GM19025 (cell line): ENCODE data around the gene CEACAM21.
"Not testable (repeated sequence)": the region's sequence is repeated elsewhere in the genome, so short reads cannot be mapped to it uniquely, and the experiment has no call there.

ENCODE experiments used
- ATAC-seq: cut with Tn5 transposase; IDR thresholded peaks from one replicate; pipeline ENCODE4 v1.9.1; 2021; ENCODE audit warnings: mild to moderate bottlenecking, low read depth, moderate library complexity; ENCODE audit not compliant: unreplicated experiment

CEACAM21 gene

DNA sequence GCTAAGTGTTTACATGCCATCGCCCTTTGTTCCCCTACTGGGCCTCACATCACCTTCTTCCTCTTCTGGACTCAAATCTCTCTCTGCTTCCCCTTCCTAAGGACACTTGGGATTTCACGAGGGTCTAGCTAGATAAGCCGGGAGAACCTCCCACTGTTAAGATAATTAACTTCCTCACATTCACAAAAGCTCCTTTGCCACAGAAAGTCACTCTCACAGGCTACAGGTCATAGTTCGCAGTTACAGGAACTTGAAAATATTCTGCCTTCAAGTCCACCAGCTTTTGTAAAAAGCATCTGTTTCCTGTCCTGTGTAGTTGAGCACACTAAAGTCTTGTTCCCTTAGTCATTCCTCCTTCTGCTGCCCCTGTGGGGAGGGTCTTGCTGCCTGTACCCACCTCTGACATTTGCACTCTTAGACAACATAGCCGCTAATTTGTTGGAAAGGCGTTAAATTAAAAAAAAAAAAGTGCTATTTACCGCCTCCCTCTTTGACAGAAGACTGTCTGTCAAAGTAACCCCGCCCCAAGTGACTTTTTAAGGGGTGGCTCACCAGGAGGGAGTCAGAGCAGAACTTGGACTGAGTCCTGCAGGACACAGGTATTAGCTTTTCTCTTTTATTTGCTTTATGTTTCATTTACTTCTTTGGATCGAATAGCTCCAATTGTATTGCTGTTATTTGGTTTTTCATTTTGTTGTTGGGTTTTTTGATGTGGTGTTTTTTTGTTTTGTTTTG is 26.8 kb upstream of the CEACAM21 start:
- peak; percentile 44 for ATAC-seq

DNA sequence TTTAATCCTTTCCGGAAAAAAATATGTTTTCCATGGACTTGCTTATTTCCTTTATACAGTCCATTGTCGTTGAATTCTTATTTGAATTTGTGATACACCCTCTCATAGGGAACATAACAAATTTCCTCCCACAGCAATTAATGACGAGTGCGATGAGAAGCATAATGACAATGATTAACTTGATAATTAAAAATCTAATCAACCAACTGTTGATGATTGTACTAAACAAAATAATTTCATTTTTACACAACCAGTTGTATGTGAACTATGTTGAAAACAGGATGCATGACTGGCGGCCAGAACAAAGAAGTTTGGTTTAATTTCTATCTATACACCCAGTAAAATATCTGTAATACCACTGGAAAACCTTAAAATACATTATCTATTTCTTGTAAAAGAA is 26.1 kb upstream of the CEACAM21 start:
- no peak for ATAC-seq

DNA sequence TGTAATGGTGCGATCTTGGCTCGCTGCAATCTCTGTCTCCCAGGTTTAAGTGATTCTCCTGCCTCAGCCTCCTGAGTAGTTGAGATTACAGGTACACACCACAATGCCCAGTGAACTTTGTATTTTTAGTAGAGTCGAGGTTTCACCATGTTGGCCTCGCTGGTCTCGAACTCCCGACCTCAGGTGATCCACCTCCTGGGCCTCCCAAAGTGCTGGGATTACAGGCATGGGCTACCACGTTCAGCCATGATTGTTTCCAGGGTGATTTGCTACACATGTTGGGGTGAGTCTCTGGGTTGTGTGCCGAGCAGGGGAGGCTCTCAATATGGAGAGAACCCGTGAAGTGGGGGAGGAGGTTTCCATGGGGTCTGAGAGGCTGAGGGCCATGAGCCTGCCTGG is 24.8 kb upstream of the CEACAM21 start:
- no peak for ATAC-seq

DNA sequence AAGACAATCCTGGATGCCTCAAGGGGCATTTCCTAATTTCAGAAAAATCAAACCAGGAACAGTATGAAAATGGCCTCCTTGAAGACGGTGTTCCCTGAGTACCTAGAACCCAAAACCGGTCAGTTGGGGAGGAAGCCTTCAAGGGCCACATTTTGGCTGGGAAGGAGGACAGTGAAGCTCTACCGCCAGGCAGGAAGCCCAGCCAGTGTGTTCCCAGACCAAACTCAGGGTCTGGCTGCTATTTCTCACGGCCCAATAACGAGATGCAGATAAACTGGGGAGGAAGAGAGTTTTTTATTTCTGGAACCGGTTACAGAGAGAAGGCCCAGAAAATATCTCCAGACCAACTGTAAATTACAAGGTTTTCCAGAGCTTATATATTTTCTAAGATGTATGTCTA is 24.3 kb upstream of the CEACAM21 start:
- ATAC-seq, result no peak

DNA sequence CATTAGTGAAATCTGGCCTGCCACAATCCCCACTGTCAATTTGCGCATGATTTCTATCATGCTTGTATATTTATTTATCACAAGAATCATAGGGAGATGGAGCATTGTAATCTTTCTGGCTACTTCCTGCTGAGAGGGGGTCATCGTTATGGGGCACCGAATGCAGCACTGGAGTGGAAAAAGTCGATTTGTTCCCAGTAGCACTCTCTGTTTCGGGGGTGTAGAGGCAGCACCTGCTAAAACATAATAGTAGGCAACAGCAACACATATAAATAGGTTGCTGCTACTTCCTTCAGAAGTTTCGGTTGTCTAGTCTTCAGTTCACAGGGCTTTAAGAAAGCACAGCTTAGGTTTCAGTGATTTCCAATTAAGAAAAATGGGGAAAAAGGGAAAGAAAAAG is 23.4 kb upstream of the CEACAM21 start:
- no peak for ATAC-seq

DNA sequence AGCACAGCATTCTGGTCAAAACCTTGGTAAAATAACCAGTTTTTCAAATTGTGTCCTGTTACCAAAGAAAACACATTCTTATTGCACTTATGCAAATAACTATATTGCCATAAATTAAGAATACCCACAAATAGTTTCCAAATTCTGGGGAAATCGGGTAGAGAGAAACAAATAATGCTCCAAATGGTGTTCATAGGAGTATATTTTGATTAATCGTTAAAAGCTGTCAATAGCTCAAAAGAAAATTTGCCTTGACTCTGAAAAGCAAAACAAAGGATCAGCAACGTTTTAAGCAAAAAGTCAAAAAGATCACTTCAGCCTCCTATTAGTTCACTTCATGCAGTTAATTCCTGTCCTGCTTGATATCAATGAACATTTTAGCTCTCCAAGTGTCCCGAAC is 22.2 kb upstream of the CEACAM21 start:
- ATAC-seq, result no peak

DNA sequence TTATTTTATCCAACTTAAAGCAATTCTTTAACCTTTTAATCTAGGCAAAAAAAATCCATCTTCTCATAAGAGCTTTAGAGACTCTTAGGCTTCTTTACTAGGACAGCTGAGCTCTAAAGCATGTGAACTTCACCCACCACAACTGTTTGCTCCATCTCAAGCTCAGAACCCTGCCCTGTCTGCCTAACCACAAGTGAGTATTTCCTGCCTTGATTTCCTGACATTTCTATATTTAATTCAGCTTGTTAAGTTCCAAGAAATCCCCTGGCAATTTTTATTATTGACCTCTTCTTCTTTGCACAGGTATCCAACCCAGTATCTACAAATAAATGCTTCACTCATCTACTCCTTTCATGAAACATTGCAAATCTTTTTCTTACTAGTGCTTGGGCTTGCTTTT is 21.1 kb upstream of the CEACAM21 start:
- no peak for ATAC-seq

DNA sequence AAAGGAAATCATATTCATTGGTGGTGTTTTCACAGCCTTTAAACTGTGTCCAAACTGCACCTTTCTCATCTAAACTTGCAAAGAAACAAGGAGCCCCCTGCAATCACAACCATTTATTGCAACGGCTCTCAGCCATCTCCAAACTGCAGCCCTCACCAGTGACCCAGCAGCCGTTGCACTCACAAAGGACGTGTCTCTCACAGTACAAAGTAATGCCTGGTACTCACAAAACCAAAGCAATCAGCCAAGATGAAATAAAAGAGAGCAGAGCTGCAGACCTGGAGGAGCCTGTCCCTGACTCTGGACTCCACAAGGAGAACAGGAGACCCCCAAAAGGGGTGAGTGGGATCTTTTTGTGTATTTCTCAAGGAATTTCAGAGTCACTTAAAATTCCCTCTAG is 20.2 kb upstream of the CEACAM21 start:
- no peak for ATAC-seq

DNA sequence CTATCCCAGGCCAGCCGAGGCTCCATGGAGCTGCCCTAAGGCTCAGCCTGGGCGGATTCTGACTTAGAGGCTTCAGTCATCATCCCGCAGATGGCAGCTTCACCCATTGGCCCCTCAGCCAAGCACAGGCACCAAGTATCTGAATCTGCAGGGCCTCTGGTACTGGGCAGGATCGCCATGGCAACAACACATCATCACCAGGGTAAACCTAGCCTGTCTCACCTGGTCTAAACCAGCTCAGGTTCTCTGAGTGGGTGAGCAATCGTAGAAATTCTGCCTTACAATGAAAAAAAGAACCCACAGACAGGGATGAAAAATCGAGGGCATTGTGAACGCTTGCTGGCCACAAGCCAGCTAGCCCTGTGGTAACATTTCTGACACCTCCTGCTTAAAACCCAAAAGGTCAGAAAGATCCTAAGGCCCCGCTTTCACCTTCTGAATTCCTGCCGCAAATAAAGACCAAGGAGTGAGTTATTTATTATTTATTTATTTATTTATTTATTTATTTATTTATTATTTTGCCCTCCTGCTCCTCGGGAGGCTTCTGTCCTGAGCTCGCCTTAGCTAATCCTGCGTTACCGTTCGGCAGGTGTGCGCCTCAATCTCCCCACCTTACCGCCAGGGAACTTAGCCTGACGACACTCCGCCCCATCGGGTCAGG is 12.0 kb upstream of the CEACAM21 start:
- no peak for ATAC-seq

DNA sequence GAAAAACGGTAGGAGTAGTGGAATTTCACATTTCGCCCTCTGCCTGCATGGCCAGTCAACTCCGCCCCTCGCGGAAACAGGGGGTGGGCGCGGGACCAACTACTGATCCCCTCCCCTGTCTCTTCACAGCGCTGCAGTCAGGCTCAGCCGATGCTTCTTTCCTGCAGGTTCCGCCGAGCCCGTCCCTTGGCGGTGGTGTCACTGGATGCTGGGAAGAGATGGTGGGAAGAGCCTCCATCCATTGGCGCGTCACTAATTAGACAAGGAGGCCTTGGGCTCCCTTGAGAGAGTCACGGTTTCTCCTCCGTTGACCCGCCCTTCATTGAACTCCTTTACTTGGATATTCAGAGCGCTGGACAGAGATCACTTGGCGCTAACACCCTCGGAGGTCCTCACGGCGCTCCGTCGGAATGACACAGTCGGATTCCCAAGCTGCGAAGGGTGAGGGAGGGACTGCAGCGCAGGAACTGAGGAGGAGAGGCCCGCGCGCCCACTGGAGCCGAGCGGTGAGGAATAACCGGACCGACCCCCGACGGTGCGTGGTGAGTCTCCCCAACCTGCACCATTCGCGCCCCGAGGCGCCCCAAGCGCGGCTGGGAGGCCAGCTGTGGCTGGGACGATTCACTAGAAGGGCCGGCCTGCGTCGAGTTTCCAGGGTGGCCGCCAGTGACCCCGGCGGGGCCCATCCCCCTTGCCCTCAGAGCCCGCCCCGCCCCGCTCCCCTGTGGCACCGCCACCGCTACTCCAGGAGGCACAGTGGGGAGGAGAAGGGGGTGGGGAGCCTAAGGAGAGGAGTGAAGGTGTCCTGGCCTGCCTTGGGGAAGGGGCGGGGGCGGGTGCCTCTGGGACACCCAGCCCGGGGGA is 11.2 kb upstream of the CEACAM21 start:
- ATAC-seq, result no peak

DNA sequence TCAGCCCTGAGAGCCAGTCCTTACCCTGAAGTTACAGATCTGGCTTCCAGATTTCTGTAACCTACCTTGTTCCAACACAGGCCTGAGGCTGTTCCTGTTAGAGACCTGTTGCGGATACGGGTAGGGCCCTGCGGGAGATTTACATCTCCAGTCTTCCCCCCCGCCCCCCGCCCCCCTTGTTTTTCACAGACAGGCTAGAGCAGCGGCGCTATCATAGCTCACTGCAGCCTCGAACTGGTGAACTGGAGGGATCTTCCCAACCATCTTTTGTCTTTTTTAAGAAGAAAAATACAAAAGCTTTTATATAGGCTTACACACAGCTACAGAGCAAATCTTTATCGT is 10.6 kb upstream of the CEACAM21 start:
- no peak for ATAC-seq

DNA sequence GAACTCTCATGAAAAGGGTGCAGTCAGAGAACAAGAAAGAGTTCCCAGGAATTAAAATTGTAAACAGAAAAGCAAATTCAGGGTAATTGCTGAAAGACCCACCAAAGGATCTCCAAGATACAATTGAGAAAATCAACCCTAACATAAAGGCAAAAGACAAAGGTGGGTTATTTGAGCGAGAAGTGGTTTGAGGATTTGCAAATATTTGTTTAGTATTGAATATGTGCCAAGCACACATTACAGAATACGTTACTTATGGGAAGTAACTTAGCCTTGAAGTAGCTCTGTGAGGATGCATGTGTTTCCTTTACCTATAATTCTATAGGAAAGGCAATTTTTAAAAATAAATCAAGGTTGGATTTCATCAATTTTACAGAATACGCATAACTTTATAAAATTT is 10.0 kb upstream of the CEACAM21 start:
- ATAC-seq, result no peak

DNA sequence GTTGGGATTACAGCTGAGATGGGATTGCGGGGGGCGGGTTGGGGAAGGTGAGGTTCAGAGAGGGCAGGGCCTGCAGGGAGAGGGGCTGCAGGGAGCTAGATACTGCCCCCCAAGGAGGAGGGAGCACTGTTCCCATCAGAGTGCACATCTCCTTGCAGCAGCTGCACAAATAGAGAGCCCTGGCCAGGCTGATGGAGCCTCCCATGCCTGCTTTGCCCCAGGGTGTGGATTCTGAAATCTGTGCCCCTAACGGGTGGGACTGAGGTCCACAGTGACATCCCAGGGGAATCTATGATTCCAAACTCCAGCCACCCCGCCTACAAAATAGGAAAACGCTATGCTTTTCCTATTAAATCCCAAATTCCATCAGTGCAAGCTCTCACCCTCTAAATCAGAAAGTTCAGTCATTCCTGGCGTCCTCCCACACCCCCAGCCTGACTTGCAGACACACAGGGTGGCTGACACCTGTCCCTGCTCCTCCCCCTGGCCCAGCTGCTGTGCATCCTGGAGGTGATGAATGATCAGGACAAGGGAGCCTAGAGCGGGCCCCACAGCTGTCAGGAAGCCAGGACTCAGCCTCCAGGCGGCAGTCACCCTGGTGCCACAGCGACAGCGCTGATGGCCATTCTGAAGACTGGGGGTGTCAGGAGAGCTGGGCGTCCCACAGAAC is 6.3 kb upstream of the CEACAM21 start:
- ATAC-seq, result no peak

DNA sequence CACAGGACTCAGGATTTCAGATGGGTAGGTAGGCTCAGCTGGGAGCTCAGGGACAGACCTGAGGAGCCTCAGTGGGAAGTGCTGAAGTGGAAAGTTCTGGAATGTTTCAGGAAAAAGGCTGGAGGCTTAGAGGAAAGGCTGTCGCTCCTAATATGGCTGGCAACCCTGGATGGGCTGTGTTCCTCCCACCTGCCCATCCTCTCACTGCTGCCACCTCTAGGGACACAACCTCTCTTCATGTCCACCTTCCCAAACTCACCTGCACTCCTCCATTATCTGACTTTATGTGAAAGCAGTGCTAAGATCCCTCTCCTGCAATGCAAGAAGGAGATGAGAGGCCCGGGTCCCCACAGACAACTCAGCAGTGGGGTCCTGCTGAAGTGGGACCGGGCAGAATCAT is 5.8 kb upstream of the CEACAM21 start:
- no peak for ATAC-seq

DNA sequence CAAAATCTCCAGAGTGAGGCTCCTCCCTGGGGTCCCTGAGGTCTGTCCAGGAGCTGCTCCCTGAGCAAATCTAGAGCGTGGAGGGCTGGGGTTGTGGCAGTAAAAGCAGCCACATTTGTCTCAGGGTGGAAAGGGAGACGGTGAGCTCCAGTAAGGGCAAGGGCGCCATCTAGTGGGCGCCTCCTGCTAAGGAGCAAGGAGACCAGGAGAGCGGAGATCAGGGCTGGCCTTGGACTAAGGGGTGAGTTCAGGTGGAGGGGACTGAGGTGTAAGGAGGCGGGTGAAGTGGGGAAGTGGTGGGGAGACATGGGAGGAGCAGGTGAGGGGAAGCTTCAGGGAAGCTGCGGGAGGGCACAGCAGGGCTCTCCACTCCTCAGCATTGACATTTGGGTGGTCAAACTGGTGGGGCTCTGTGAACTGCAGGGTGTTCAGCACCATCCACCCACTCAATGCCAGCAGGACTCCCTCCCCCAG is 5.3 kb upstream of the CEACAM21 start:
- ATAC-seq, result no peak

DNA sequence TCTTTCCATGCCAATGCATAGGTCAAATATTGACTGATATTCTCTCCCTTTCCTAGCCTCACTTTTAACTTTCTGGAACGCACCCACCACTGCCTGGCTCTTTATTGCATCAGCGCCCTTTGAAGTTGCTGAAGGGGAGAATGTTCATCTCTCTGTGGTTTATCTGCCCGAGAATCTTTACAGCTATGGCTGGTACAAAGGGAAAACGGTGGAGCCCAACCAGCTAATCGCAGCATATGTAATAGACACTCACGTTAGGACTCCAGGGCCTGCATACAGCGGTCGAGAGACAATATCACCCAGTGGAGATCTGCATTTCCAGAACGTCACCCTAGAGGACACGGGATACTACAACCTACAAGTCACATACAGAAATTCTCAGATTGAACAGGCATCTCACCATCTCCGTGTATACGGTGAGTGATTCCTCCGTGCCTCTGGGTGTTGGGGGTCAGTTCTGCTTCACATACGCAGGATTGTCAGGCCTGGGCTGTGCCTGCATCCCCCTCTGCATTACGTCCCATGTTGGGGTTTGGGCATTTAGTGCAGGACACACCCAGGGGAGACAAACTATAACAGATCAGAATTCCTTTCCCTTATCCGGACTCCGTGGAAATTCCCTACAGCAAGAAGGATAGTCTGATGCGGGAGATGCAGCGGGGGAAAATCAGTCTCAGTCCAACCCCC is 1.3 kb downstream of the CEACAM21 start:
- ATAC-seq, result no peak

DNA sequence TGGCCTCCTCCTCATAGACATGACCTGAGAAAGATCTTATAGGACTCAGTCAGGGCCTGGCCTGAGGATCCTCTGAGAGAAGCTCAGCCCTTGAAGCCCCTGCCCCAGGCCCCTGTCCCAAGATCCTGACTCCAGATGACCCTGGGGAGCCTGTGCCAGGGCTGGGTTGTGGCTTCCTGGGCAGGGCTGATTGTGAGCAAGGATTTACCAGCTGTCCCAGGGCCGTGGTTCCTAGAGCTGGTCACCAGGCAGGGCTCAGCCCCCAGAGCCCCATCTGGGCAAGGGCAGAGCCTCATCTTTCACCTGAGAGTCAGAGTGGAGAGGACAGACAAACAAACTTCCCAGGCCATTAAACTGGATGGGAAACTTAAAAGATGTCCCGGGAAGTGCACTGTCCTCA is 1.9 kb downstream of the CEACAM21 start:
- ATAC-seq, result no peak

DNA sequence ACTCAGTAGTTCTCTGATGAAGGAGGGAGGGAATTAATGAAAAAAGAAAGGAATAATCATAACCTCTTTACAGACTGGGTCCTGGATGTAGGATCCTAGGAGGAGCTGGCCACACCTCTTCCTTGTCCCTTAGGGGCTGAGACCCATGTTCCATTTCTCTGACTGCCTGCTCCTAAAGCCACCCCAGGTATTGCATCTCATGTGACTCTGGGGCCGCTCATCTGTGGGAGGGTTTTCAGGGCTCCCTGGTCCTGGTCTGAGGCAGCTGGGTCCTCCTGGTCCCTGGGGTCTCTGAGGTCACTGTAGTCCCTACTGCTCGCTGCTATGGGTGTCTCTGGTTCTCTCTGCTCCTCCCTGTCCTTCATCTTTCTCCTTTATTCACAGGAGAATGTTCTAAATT is 2.9 kb downstream of the CEACAM21 start:
- no peak for ATAC-seq

DNA sequence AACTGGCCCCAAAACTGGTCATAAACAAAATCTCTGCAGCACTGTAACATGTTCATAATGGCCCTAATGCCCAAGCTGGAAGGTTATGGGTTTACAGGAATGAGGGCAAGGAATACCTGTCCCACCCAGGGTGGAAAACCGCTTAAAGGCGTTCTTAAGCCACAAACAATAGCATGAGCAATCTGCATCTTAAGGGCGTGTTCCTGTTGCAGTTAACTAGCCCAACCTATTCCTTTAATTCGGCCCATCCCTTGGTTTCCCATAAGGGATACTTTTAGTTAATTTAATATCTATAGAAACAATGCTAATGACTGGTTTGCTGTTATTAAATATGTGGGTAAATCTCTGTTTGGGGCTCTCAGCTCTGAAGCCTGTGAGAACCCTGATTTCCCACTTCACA is 5.1 kb downstream of the CEACAM21 start:
- not testable (repeated sequence) for ATAC-seq

DNA sequence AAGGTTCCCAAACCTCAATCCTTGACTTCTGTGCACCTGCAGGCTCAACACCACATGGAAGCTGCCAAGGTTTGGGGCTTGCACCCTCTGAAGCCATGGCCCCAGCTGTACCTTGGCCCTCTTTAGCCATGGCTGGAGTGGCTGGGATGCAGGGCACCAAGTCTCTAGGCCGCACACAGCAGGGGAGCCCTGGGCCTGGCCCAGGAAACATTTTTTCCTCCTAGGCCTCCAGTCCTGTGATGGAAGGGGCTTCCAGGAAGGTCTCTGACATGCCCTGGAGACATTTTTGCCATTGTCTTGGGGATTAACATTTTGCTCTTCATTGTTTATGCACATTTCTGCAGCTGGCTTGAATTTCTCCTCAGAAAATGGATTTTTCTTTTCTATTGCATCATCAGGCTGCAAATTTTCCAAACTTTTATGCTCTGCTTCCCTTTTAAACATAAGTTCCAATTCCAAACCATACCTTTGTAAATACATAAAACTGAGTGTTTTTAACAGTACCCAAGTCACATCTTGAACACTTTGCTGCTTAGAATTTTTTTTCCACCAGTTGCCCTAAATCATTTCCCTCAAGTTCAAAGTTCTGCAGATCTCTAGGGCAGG is 6.7 kb downstream of the CEACAM21 start:
- ATAC-seq, result not testable (repeated sequence)
